Metanephros (tissue), 2 donors: Measurements from ENCODE around the gene SLC27A3. TPM values are rescaled to one million over a fixed set of nuclear protein-coding genes. Genes with fewer than 3 reads are reported as not detected.

ENCODE experiments used
- small RNA-seq: library from RNA; depleted of rRNA; stranded (forward); fragments of <200 nt; gene quantifications from one replicate; pipeline ENCODE3, GENCODE V24; 2014; ENCODE audit warnings: low replicate concordance
- total RNA-seq: library from RNA; depleted of rRNA; stranded (reverse); fragments of >200 nt; gene quantifications from one replicate; pipeline ENCODE4 v1.2.3, GENCODE V29; 2014

SLC27A3 gene
- total RNA-seq, result 30.2 TPM

GRCh38 chr1:153774780-153775457, at the start of gene SLC27A3:
Gene SLC27A3 (plus strand): TSS chr1:153775407. CDS start chr1:153775498, 91 bp downstream.

GRCh38 chr1:153727463-153728304, 47.5 kb upstream of the SLC27A3 start, which contains the start of gene INTS3:
Gene INTS3 (plus strand): TSS chr1:153728050. CDS start chr1:153728635, 585 bp downstream.

Small RNA genes within 50 kb of the gene (small RNA-seq; reads per million reads assigned to genes)
- not detected for gene RF00019

Other genes starting within 250 kb of the SLC27A3 start
- 221 TPM for gene S100A6, start 239.4 kb upstream of the SLC27A3 start, total RNA-seq
- gene S100A5, start 234.5 kb upstream of the SLC27A3 start, total RNA-seq, result 0.82 TPM
- 37.4 TPM for gene S100A4, start 229.6 kb upstream of the SLC27A3 start, total RNA-seq
- gene S100A3, start 226.1 kb upstream of the SLC27A3 start, total RNA-seq, result not detected
- gene S100A2, start 209.6 kb upstream of the SLC27A3 start, total RNA-seq, result 5.3 TPM
- gene S100A16, start 162.3 kb upstream of the SLC27A3 start, total RNA-seq, result 78.6 TPM
- gene S100A14, start 159.1 kb upstream of the SLC27A3 start, total RNA-seq, result 5.7 TPM
- 71.6 TPM for gene S100A13, start 147.9 kb upstream of the SLC27A3 start, total RNA-seq
- gene S100A1, start 147.0 kb upstream of the SLC27A3 start, total RNA-seq, result 5.3 TPM
- 81.1 TPM for gene CHTOP, start 141.3 kb upstream of the SLC27A3 start, total RNA-seq
- gene SNAPIN, start 116.7 kb upstream of the SLC27A3 start, total RNA-seq, result 39.3 TPM
- gene ILF2, start 104.4 kb upstream of the SLC27A3 start, total RNA-seq, result 133 TPM
- 61.4 TPM for gene NPR1, start 96.7 kb upstream of the SLC27A3 start, total RNA-seq
- gene INTS3, start 47.4 kb upstream of the SLC27A3 start, total RNA-seq, result 67.8 TPM
- 15.9 TPM for gene GATAD2B, start 147.6 kb downstream of the SLC27A3 start, total RNA-seq
- gene DENND4B, start 171.3 kb downstream of the SLC27A3 start, total RNA-seq, result 46.3 TPM
- gene CRTC2, start 183.2 kb downstream of the SLC27A3 start, total RNA-seq, result 21.9 TPM
- 69.7 TPM for gene SLC39A1, start 188.1 kb downstream of the SLC27A3 start, total RNA-seq
- gene CREB3L4, start 192.5 kb downstream of the SLC27A3 start, total RNA-seq, result 15.7 TPM
- gene JTB, start 202.3 kb downstream of the SLC27A3 start, total RNA-seq, result 81.6 TPM
- 52.0 TPM for gene RAB13, start 210.9 kb downstream of the SLC27A3 start, total RNA-seq
- 4,585 TPM for gene RPS27, start 215.4 kb downstream of the SLC27A3 start, total RNA-seq